ENCODE data around the gene HOPX.
"Not testable (repeated sequence)": the region's sequence is repeated elsewhere in the genome, so short reads cannot be mapped to it uniquely, and the experiment has no call there.

Gene HOPX

GRCh38 chr4:56674984-56675383 is 6.1 kb downstream of the HOPX start:
- Histone ChIP-seq H3K36me3 (ENCODE audit: control insufficient read depth in 1 of 2, insufficient read depth in 2 of 2, low read length in 2 of 2) (no peaks in the 10 kb centered on the region), H3K27me3 (ENCODE audit: control insufficient read depth in 1 of 2, insufficient read depth in 2 of 2, low read length in 2 of 2) (no peaks in the 10 kb centered on the region), H3K9ac (ENCODE audit: low read depth in 1 of 2, low read length in 2 of 2) (no peak overlapping the region), H3K4me1 (ENCODE audit: control insufficient read depth in 1 of 2, insufficient read depth in 2 of 2, low read length in 2 of 2) (peaks cover under 1 to 8% of the 10 kb centered on the region in 2 donors), H3K9me3 (ENCODE audit: control insufficient read depth in 1 of 2, low read length in 2 of 2) (no peaks in the 10 kb centered on the region), H3K4me3 (ENCODE audit: low read depth in 1 of 2, low read length in 2 of 2) (no peak overlapping the region), H3K27ac (ENCODE audit: low read depth, low read length) (no peak overlapping the region)

GRCh38 chr4:56671860-56672259 is 9.2 kb downstream of the HOPX start:
- H3K4me1 ChIP-seq (ENCODE audit: control insufficient read depth in 1 of 2, insufficient read depth in 2 of 2, low read length in 2 of 2) = peaks cover 0 to 7% of the 10 kb centered on the region in 2 donors
- H3K36me3 ChIP-seq (ENCODE audit: control insufficient read depth in 1 of 2, insufficient read depth in 2 of 2, low read length in 2 of 2) = no peaks in the 10 kb centered on the region
- H3K27me3 ChIP-seq (ENCODE audit: control insufficient read depth in 1 of 2, insufficient read depth in 2 of 2, low read length in 2 of 2) = no peaks in the 10 kb centered on the region
- H3K9ac ChIP-seq (ENCODE audit: low read depth in 1 of 2, low read length in 2 of 2) = no peak overlapping the region
- H3K9me3 ChIP-seq (ENCODE audit: control insufficient read depth in 1 of 2, low read length in 2 of 2) = no peaks in the 10 kb centered on the region
- no peak overlapping the region for H3K4me3 ChIP-seq (ENCODE audit: low read depth in 1 of 2, low read length in 2 of 2)
- no peak overlapping the region for H3K27ac ChIP-seq (ENCODE audit: low read depth, low read length)

- Histone ChIP-seq H3K9ac (ENCODE audit: low read depth in 1 of 2, low read length in 2 of 2) (no peak overlapping the region), H3K27ac (ENCODE audit: low read depth, low read length) (no peak overlapping the region)
Observed at GRCh38 chr4:56671373-56671772, 9.7 kb downstream of the HOPX start.

GRCh38 chr4:56668267-56668666 is 12.8 kb downstream of the HOPX start:
- peaks cover 0 to 3% of the 10 kb centered on the region in 2 donors for H3K4me1 ChIP-seq (ENCODE audit: control insufficient read depth in 1 of 2, insufficient read depth in 2 of 2, low read length in 2 of 2)
- no peak overlapping the region for H3K27ac ChIP-seq (ENCODE audit: low read depth, low read length)
- H3K27me3 ChIP-seq (ENCODE audit: control insufficient read depth in 1 of 2, insufficient read depth in 2 of 2, low read length in 2 of 2) = no peaks in the 10 kb centered on the region
- H3K4me3 ChIP-seq (ENCODE audit: low read depth in 1 of 2, low read length in 2 of 2) = no peak overlapping the region
- no peaks in the 10 kb centered on the region for H3K9me3 ChIP-seq (ENCODE audit: control insufficient read depth in 1 of 2, low read length in 2 of 2)
- H3K36me3 ChIP-seq (ENCODE audit: control insufficient read depth in 1 of 2, insufficient read depth in 2 of 2, low read length in 2 of 2) = no peaks in the 10 kb centered on the region
- H3K9ac ChIP-seq (ENCODE audit: low read depth in 1 of 2, low read length in 2 of 2) = no peak overlapping the region

More at GRCh38 chr4:56671373-56671772, 9.7 kb downstream of the HOPX start:
- H3K9me3 ChIP-seq (ENCODE audit: control insufficient read depth in 1 of 2, low read length in 2 of 2) = no peaks in the 10 kb centered on the region
- H3K4me1 ChIP-seq (ENCODE audit: control insufficient read depth in 1 of 2, insufficient read depth in 2 of 2, low read length in 2 of 2) = peaks cover 0 to 7% of the 10 kb centered on the region in 2 donors
- no peaks in the 10 kb centered on the region for H3K27me3 ChIP-seq (ENCODE audit: control insufficient read depth in 1 of 2, insufficient read depth in 2 of 2, low read length in 2 of 2)
- H3K36me3 ChIP-seq (ENCODE audit: control insufficient read depth in 1 of 2, insufficient read depth in 2 of 2, low read length in 2 of 2) = no peaks in the 10 kb centered on the region
- no peak overlapping the region for H3K4me3 ChIP-seq (ENCODE audit: low read depth in 1 of 2, low read length in 2 of 2)

- not testable (repeated sequence) for H3K9me3 ChIP-seq (ENCODE audit: control insufficient read depth in 1 of 2, low read length in 2 of 2); H3K36me3 ChIP-seq (ENCODE audit: control insufficient read depth in 1 of 2, insufficient read depth in 2 of 2, low read length in 2 of 2); H3K27ac ChIP-seq (ENCODE audit: low read depth, low read length); H3K27me3 ChIP-seq (ENCODE audit: control insufficient read depth in 1 of 2, insufficient read depth in 2 of 2, low read length in 2 of 2); H3K4me1 ChIP-seq (ENCODE audit: control insufficient read depth in 1 of 2, insufficient read depth in 2 of 2, low read length in 2 of 2); H3K4me3 ChIP-seq (ENCODE audit: low read depth in 1 of 2, low read length in 2 of 2); H3K9ac ChIP-seq (ENCODE audit: low read depth in 1 of 2, low read length in 2 of 2)
Observed at GRCh38 chr4:56667396-56667795, 13.7 kb downstream of the HOPX start.

- Histone ChIP-seq H3K36me3 (ENCODE audit: control insufficient read depth in 1 of 2, insufficient read depth in 2 of 2, low read length in 2 of 2) (no peaks in the 10 kb centered on the region), H3K27ac (ENCODE audit: low read depth, low read length) (no peak overlapping the region)
Observed at GRCh38 chr4:56666279-56666678, 14.8 kb downstream of the HOPX start.

GRCh38 chr4:56665781-56666180 is 15.3 kb downstream of the HOPX start:
- Histone ChIP-seq H3K27ac (ENCODE audit: low read depth, low read length) (no peak overlapping the region), H3K9ac (ENCODE audit: low read depth in 1 of 2, low read length in 2 of 2) (no peak overlapping the region), H3K9me3 (ENCODE audit: control insufficient read depth in 1 of 2, low read length in 2 of 2) (no peaks in the 10 kb centered on the region), H3K4me1 (ENCODE audit: control insufficient read depth in 1 of 2, insufficient read depth in 2 of 2, low read length in 2 of 2) (peaks cover 0 to 7% of the 10 kb centered on the region in 2 donors), H3K4me3 (ENCODE audit: low read depth in 1 of 2, low read length in 2 of 2) (no peak overlapping the region), H3K36me3 (ENCODE audit: control insufficient read depth in 1 of 2, insufficient read depth in 2 of 2, low read length in 2 of 2) (no peaks in the 10 kb centered on the region), H3K27me3 (ENCODE audit: control insufficient read depth in 1 of 2, insufficient read depth in 2 of 2, low read length in 2 of 2) (no peaks in the 10 kb centered on the region)

More at GRCh38 chr4:56666279-56666678, 14.8 kb downstream of the HOPX start:
- Histone ChIP-seq H3K27me3 (ENCODE audit: control insufficient read depth in 1 of 2, insufficient read depth in 2 of 2, low read length in 2 of 2) (no peaks in the 10 kb centered on the region), H3K4me1 (ENCODE audit: control insufficient read depth in 1 of 2, insufficient read depth in 2 of 2, low read length in 2 of 2) (peaks cover 0 to 7% of the 10 kb centered on the region in 2 donors), H3K4me3 (ENCODE audit: low read depth in 1 of 2, low read length in 2 of 2) (no peak overlapping the region), H3K9me3 (ENCODE audit: control insufficient read depth in 1 of 2, low read length in 2 of 2) (no peaks in the 10 kb centered on the region), H3K9ac (ENCODE audit: low read depth in 1 of 2, low read length in 2 of 2) (no peak overlapping the region)

GRCh38 chr4:56662782-56663468 is 18.2 kb downstream of the HOPX start:
- Histone ChIP-seq H3K27ac (ENCODE audit: low read depth, low read length) (no peak overlapping the region), H3K9me3 (ENCODE audit: control insufficient read depth in 1 of 2, low read length in 2 of 2) (no peaks in the 10 kb centered on the region), H3K4me1 (ENCODE audit: control insufficient read depth in 1 of 2, insufficient read depth in 2 of 2, low read length in 2 of 2) (peaks cover 0 to 7% of the 10 kb centered on the region in 2 donors), H3K36me3 (ENCODE audit: control insufficient read depth in 1 of 2, insufficient read depth in 2 of 2, low read length in 2 of 2) (no peaks in the 10 kb centered on the region), H3K9ac (ENCODE audit: low read depth in 1 of 2, low read length in 2 of 2) (no peak overlapping the region), H3K27me3 (ENCODE audit: control insufficient read depth in 1 of 2, insufficient read depth in 2 of 2, low read length in 2 of 2) (peaks cover 0 to 6% of the 10 kb centered on the region in 2 donors), H3K4me3 (ENCODE audit: low read depth in 1 of 2, low read length in 2 of 2) (no peak overlapping the region)

- no peaks in the 10 kb centered on the region for H3K36me3 ChIP-seq (ENCODE audit: control insufficient read depth in 1 of 2, insufficient read depth in 2 of 2, low read length in 2 of 2)
- H3K27ac ChIP-seq (ENCODE audit: low read depth, low read length) = no peak overlapping the region
- no peak overlapping the region for H3K4me3 ChIP-seq (ENCODE audit: low read depth in 1 of 2, low read length in 2 of 2)
- peaks cover 4 to 7% of the 10 kb centered on the region in 2 donors for H3K4me1 ChIP-seq (ENCODE audit: control insufficient read depth in 1 of 2, insufficient read depth in 2 of 2, low read length in 2 of 2)
- H3K27me3 ChIP-seq (ENCODE audit: control insufficient read depth in 1 of 2, insufficient read depth in 2 of 2, low read length in 2 of 2) = peaks cover 12 to 26% of the 10 kb centered on the region in 2 donors
- no peaks in the 10 kb centered on the region for H3K9me3 ChIP-seq (ENCODE audit: control insufficient read depth in 1 of 2, low read length in 2 of 2)
- no peak overlapping the region for H3K9ac ChIP-seq (ENCODE audit: low read depth in 1 of 2, low read length in 2 of 2)
Observed at GRCh38 chr4:56659946-56660345, 21.1 kb downstream of the HOPX start.

GRCh38 chr4:56658528-56658927 is 22.6 kb downstream of the HOPX start:
- Histone ChIP-seq H3K36me3 (ENCODE audit: control insufficient read depth in 1 of 2, insufficient read depth in 2 of 2, low read length in 2 of 2) (no peaks in the 10 kb centered on the region), H3K9me3 (ENCODE audit: control insufficient read depth in 1 of 2, low read length in 2 of 2) (no peaks in the 10 kb centered on the region), H3K4me1 (ENCODE audit: control insufficient read depth in 1 of 2, insufficient read depth in 2 of 2, low read length in 2 of 2) (peaks cover 17 to 21% of the 10 kb centered on the region in 2 donors), H3K27me3 (ENCODE audit: control insufficient read depth in 1 of 2, insufficient read depth in 2 of 2, low read length in 2 of 2) (peaks cover 12 to 30% of the 10 kb centered on the region in 2 donors), H3K27ac (ENCODE audit: low read depth, low read length) (no peak overlapping the region), H3K9ac (ENCODE audit: low read depth in 1 of 2, low read length in 2 of 2) (no peak overlapping the region), H3K4me3 (ENCODE audit: low read depth in 1 of 2, low read length in 2 of 2) (no peak overlapping the region)

Measured in duodenal mucosa (tissue), 2 donors.